HG02678 (cell line): Measurements from ENCODE around the gene CYP27C1.
"Not testable (repeated sequence)": the region's sequence is repeated elsewhere in the genome, so short reads cannot be mapped to it uniquely, and the experiment has no call there.

Source experiments
- ATAC-seq: cut with Tn5 transposase; IDR thresholded peaks from one replicate; pipeline ENCODE4 v1.9.1; 2021; ENCODE audit warnings: mild to moderate bottlenecking, moderate library complexity; ENCODE audit not compliant: unreplicated experiment

Gene CYP27C1

GRCh38 chr2:127175041-127175721, 44.9 kb downstream of the CYP27C1 start:
- ATAC-seq: no peak

GRCh38 chr2:127174640-127175039, 45.5 kb downstream of the CYP27C1 start:
- no peak for ATAC-seq

- no peak for ATAC-seq
Observed at GRCh38 chr2:127174136-127174535, 46.0 kb downstream of the CYP27C1 start.

GRCh38 chr2:127173057-127173456, 47.0 kb downstream of the CYP27C1 start:
- no peak for ATAC-seq

GRCh38 chr2:127172306-127172705, 47.8 kb downstream of the CYP27C1 start:
- no peak for ATAC-seq

- no peak for ATAC-seq
Observed at GRCh38 chr2:127170452-127171197, 49.5 kb downstream of the CYP27C1 start.

GRCh38 chr2:127170021-127170420, 50.1 kb downstream of the CYP27C1 start:
- ATAC-seq: no peak

GRCh38 chr2:127169066-127169660, 50.9 kb downstream of the CYP27C1 start:
- ATAC-seq: no peak

GRCh38 chr2:127166231-127166860, 53.8 kb downstream of the CYP27C1 start:
- no peak for ATAC-seq

- ATAC-seq: no peak
Observed at GRCh38 chr2:127165539-127165935, 54.6 kb downstream of the CYP27C1 start.

GRCh38 chr2:127164761-127165538, 55.1 kb downstream of the CYP27C1 start:
- ATAC-seq: no peak

GRCh38 chr2:127163921-127164320, 56.2 kb downstream of the CYP27C1 start:
- no peak for ATAC-seq

GRCh38 chr2:127163090-127163406, 57.1 kb downstream of the CYP27C1 start:
- ATAC-seq: not testable (repeated sequence)

- no peak for ATAC-seq
Observed at GRCh38 chr2:127162261-127163089, 57.6 kb downstream of the CYP27C1 start.

GRCh38 chr2:127161176-127162136, 58.6 kb downstream of the CYP27C1 start:
- ATAC-seq: no peak

- no peak for ATAC-seq
Observed at GRCh38 chr2:127160676-127161075, 59.4 kb downstream of the CYP27C1 start.

- ATAC-seq: no peak
Observed at GRCh38 chr2:127159543-127159942, 60.6 kb downstream of the CYP27C1 start.

- ATAC-seq: no peak
Observed at GRCh38 chr2:127158614-127159290, 61.3 kb downstream of the CYP27C1 start.
